Measurements from ENCODE around the gene GPR35.

Gene GPR35

DNA sequence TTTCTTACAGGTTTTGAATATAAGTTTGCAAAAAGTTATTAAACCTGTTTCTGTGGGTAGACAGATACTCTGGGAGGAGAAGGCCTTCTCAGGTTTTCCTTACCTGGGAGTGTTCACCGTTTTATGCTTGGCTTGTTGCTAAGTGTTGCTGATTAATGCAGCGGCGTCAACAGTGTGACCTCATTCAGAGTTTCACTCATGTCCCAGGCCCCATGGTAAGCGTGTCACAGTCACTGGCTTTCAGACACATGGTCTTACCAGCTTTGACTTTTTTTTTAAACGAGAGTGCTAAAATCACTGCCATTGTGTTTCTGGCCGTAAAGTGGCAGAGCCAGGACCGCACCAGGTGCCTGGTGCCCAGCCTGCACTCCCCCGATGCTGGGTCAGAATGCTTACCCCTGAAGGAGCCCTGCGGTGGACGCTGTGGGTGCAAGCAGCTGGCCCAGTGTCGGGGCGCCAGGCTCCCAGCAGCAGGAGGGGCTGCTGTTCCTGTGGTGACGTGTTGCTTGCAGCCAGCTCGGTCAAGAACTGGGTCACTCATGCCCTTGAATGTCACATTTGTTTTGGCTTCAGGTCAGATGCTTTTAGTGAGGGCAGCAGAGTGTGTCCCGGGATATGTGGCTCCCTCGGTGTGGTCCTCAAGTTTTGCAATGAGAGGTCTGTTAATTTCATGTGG is 35.3 kb upstream of the GPR35 start:
- no peak for DNase-seq

DNA sequence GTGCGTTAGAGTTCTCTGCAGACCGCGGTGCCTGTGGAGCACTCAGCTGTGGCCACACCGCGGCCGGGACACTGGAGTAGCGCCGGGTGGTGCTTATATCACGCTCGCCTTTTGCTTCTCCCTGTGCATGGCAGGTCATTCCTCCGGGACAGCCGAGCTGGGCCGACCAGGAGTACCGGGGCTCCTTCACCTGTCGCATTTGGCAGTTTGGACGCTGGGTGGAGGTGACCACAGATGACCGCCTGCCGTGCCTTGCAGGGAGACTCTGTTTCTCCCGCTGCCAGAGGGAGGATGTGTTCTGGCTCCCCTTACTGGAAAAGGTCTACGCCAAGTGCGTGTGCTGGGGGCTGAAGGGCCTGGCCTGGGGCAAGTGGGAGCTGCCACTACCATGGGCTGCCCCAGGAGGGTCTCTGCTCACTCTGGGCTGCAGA is 34.6 kb upstream of the GPR35 start:
- DNase-seq = no peak

DNA sequence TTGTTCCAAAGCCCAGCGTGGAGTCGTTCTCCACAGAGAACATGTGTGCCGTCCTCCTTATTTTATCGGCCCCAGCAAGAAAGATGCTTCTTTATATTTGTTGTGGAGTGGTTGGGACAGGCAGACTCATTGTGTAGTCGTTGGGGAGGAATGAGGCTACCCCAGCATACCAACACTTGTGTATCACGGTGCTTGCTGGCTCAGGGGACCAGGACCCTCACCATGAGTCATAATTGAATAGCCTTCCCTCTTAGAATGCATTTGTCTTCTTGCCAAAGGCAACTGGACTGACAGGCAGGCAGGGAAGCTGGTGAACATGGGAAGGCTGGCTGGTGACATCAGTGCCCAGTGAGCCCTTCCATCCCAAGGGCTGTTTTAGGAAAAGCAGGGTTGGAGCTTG is 34.1 kb upstream of the GPR35 start:
- no peak for DNase-seq

DNA sequence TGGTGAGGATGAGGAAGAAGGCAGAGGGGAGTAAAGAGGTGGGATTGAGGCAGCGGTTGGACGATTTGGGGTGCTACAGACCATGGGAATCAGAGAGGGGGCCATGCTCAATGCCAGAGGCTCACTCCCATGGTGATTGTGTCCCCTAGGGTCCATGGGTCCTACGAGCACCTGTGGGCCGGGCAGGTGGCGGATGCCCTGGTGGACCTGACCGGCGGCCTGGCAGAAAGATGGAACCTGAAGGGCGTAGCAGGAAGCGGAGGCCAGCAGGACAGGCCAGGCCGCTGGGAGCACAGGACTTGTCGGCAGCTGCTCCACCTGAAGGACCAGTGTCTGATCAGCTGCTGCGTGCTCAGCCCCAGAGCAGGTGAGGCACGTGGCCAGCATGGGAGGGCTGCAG is 33.5 kb upstream of the GPR35 start:
- no peak for DNase-seq

DNA sequence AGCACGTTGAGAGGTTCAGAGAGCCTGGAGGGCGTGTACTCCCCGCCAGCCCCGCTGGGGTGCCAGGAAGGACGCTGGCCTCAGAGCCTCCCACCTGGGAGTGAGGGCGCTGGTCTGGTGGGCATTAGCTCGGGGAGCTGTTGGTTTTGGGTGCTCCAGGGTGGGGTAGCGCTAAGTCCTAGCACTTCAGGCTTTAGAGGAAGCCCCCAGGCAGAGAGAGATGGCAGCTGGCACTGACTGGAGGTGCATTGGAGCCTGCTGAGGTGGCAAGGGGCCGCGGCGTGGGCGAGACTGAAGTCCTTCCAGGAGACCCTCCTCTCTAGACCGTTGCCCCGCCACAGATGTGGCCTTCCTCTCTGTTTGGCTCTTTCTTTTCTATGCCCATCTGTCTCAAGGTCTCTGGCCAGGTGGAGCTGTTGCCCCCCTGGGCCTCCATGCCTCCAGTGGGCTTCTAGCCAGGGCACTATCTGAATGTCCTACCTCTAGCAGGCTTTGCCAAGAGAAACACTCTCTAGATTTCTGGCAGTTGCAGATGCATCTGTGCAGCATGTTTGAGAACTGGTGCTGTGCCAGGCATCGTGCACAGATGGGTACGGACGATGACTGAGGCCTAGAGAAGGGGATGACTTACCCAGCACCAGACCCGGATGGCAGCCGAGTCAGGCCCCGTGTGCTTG is 32.1 kb upstream of the GPR35 start:
- no peak for DNase-seq

DNA sequence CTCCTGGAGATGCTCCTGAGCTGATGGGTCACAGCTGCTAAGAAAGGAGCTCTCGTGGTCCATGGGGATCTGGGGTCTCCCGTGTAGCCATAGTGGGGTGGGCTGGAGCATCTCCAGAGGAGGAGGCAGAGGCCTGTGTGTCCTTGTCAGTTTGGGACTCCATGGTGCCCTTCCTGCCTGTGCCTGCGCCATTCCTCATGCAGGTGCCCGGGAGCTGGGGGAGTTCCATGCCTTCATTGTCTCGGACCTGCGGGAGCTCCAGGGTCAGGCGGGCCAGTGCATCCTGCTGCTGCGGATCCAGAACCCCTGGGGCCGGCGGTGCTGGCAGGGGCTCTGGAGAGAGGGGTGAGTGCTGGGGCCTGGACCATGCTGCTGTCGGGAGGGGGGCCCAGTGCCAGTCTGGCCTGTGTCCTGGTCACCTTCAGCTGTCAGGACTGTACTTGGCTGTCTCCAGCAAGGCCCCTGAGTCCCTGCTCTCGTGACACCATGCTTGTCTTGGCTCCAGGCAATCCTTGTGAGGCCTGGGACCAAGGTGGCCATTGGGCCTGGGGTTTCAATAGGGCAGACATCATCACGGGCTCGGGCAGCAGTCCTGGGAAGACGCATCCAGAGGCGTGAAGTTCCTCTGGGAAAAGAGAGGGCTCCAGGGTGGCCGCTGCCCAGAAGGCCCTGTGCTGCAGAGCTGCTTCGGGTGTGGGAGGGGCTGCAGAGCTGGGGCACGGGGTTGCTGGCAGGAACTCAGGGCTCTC is 31.4 kb upstream of the GPR35 start:
- DNase-seq = no peak

DNA sequence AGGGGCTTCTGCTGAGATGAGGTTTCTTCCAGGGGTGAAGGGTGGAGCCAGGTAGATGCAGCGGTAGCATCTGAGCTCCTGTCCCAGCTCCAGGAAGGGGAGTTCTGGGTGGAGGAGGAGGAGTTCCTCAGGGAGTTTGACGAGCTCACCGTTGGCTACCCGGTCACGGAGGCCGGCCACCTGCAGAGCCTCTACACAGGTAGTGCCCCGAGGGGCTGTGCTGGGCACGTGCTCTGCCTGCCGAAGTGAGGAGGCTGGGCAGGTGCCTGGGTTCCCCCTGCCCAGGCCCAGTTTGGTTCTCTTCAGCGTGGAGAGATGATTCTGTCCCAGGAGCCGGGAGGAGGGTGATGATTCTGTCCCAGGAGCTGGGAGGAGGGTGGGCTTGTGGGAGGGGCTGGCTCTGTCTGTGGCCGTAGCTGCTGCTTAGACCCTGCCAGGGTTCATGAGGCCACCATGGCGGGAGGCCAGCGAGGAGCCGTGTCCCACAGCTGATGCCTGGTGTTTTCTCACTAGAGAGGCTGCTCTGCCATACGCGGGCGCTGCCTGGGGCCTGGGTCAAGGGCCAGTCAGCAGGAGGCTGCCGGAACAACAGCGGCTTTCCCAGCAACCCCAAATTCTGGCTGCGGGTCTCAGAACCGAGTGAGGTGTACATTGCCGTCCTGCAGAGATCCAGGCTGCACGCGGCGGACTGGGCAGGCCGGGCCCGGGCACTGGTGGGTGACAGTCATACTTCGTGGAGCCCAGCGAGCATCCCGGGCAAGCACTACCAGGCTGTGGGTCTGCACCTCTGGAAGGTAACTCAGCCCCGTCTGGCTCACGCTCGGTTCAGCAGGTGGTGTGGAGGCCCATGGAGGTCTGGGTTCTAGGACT is 30.5 kb upstream of the GPR35 start:
- no peak for DNase-seq

DNA sequence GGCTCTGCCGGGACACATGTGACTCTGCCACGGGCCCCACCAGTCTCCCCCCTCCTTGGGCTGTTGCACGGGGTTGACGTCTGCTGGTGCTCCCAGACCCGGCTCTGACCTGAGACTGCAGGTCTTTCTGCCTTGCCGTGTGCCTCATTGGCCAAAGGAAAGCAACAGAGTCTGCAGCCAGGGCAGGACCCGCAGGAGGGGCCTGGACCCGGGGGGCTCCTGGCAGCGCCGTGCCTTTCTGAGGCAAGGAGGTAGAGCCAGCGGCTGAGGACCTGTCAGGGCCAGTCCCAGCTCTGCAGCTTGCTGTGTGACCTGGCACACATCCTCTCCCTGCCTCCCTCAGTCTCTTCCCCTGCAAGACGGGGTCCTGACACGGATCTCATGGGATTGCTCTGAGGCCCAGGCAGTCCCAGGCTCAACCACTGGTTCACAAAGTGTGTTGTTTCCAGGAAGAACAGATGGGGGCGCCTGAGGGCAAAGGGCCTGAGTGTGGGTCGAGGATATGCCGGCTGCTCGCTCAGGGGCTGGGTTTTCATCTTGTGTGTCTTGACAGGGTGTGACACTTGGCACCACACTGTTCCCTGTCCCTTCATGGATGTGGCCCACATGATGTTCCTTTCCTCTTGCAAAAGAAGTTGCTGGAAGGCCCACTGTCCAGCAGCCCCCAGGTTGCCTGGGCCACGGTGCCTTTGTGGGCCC is 29.8 kb upstream of the GPR35 start:
- no peak for DNase-seq

DNA sequence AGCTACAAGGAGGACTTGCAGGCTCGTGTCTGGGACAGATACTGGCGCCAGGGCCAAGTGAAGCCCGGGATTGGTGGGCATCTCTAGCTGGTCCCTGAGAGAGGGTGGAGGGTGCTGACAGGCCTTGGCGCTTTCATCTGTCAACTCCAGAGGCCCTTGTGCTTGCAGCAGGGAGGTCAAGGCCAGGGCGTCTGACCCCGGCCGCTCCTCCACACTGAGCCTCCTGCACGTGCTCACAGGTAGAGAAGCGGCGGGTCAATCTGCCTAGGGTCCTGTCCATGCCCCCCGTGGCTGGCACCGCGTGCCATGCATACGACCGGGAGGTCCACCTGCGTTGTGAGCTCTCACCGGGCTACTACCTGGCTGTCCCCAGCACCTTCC is 29.2 kb upstream of the GPR35 start:
- no peak for DNase-seq

DNA sequence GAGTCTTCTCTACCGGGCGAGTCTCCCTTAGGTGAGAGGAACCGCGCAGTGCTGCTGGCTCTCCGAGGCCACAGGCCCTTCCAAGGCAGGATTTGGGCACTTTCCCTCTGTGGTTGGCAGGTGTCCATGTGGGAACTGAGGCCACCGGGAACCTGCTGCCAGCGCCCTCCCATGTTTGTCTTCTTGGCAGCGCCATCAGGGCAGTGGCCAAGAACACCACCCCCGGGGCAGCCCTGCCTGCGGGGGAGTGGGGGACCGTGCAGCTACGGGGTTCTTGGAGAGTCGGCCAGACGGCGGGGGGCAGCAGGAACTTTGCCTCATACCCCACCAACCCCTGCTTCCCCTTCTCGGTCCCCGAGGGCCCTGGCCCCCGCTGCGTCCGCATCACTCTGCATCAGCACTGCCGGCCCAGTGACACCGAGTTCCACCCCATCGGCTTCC is 28.8 kb upstream of the GPR35 start:
- DNase-seq = no peak

DNA sequence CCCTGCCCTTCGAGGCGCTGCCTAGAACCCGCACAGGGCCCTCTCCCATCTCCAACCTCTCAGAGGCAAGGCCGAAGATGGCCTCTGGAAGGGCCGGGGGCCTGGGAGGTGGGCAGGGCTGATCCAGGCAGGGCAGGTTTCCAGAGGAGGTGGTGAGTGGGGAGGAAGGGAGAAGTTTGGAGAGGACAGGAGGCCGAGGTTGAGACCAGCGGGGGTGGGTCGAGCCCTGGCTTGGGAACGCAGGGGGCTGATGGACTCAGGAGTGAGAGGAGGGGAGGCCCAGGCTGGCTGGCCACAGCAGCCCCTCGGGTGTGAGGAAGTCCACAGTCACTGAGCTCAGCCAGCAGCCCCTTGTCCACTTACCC is 28.2 kb upstream of the GPR35 start:
- DNase-seq = no peak

DNA sequence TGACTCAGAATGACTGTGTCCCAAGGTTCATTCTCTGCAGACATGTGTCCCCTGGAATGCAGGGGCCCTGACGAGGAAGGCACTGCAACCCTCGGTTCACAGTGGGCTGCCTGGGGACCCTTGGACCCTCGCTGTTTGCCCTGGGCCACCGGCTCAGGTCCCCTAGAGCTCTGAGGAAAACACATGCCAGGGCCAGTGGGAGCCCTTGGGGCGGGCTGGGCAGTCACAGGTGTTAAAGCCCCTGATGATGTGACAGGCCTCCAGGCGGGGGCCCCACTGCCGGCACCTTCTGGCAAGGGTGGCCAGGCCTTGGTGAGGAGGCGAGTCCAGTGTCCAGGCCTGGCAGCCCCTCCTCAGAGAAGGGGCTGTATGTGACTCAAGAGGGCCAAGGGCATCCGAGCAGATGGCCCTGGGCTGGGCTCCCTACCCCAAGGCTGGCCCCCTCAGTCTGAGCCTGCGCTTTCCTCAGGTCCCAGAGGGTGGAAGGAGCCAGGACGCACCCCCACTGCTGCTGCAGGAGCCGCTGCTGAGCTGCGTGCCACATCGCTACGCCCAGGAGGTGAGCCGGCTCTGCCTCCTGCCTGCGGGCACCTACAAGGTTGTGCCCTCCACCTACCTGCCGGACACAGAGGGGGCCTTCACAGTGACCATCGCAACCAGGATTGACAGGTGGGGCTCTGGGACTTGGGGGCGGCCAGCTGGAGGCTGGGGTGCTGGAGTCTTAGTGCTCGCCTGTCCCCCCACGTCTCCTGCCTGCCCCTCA is 27.7 kb upstream of the GPR35 start:
- DNase-seq = no peak

DNA sequence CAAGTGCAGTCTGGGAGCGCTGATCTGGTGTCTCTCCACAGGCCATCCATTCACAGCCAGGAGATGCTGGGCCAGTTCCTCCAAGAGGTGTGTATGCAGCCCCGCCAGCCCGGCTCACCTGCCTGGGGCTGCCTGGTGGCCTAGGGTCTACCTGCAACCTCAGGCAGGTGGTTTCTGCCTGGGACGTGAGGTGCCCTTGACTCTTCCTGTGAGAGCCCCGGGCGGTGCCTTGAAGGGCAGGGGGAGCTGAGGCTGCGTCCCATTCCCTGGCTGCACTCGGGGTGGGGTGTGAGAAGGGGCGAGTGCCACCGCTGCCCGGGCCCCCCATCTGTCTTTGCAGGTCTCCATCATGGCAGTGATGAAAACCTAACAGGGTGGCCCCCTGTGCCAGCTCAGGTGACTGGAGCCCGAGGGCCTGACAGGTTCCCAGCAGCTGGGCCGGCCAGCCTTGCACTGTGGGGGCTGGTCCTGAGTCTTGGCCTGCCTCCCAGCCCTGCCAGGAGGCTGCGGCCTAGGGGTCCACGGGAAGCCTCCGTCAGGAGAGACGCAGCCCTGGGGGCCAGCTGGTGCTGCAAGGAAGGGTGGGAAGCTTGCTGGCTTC is 26.9 kb upstream of the GPR35 start:
- DNase-seq = no peak

DNA sequence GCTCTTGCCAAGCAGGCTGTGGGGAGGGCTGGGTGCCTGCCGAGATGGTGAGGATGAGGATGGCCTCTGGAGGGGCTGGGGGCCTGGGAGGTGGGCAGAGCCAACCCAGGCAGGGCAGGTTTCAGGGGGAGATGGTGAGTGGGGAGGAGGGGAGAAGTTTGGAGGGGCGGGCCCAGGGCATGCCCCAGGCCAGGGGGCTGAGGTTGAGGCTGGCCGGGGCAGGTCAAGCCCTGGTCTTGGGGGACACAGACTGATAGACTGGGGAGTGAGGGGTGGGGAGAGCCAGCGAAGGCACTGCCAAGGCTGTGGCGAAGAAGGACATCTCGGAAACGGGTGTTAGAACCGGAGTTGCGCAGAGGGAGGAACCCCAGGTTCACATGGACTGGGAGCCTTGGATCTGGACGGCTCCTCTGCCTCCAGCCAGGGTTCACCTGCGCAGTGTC is 26.1 kb upstream of the GPR35 start:
- DNase-seq = no peak

DNA sequence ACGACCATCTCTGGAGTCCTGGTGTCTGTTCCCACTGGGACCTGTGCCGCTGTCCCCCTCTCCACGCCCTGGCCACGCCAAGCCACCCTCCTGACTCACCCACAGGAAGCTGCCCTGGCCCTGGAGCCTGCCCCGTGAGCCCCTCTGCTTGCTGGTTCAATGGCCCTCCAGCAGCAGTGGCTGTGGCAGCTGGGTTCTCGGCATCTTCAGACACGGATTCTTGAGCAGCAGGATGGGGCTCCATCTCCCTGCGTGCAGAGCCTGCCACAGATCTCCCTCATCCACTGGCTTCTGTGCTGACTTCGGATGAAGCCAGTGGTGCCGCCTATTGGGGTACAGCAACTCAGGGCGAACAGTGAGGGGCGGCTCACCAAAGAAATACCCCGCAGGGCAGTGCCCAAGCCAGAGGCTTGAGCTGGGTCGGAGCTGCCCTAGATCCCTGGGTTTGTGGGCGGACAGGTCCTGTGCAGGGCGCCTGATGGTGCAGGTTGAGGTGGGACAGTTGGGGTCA is 24.8 kb upstream of the GPR35 start:
- no peak for DNase-seq

DNA sequence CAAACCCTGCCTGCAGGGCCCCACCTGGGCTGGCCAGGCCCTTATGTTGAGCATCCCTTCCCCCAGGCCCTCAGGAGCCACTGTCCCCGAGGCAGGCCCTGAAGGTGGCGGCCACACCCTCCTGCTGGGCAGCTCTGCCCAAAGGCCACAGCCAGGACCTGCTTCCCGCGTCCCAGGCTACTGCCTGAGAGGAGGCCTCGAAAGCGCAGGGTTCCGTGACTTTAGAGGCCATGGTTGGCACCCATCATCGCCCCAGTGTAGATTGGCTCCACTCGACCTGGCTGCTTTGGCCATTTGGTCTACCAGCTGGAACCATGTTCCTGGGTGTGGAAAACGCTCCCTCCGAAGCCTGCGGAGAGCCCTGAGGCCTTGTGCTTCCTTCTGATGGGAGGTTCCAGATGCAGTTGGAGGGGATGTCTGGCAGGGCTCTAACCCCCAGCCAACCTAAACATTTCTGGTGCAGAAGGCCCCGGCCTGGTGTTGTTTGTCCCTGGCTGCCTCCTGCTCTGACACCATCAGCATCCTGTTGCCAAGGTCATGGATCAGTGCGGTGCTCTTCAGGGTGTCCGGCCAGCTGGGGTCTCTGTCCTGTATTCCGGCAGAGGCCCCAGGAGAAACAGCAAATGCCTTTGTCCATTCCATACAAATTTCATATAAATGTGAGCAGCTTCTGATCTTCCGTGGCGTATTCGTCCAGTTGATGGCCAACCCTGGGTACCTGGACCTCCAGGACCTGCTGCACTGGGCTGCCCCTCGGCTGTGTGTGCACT is 24.0 kb upstream of the GPR35 start:
- no peak for DNase-seq

DNA sequence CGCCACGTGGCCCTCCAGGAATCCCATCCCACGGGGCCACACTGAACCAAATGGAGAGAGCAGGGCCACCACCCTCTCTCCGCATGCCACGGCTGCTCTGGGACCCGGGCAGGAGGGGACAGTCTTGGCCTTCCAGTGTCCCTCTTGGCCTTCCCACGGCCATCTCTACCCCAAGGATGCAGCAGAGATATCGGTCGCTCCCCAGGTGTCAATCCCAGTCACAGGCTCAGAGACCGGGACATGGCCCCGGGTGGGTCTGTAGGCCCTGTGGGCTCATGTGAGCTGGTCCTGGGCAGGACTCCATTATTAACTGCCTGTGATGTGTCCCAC is 23.5 kb upstream of the GPR35 start:
- no peak for DNase-seq

DNA sequence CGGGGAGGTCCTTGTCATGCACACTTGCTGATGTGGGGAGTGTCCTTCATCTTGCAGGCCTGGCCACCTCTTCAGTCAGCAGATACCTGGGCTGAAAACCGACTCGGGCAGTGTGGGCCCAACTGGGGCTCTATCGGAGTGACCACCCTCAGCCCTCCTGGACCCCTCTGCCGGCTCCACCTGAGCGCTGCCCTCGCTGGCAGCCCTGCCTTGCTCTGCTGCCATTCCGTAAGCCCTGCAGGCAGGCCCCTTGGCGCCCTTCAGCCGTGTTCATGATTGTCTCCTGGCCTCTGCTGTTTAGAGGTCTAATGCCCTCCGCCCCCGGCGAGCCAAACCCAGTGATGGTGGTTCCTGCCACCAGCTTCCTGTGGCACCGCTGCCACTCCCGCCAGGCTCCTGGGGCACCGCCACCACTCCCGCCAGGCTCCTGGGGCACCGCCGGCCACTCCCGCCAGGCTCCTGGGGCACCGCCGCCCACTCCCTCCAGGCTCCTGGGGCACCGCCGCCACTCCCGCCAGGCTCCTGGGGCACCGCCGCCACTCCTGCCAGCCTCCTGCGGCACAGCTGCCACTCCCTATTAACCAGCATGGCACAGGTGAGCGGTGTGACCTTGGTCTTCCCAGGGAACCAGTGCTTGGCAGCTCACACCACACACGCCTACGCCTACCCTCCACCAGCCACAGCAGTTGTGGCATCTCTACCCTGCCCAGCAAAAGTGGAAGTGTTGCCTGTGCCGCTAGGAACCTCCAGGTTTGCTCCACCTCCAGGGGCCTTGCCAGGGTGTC is 22.8 kb upstream of the GPR35 start:
- DNase-seq = no peak

DNA sequence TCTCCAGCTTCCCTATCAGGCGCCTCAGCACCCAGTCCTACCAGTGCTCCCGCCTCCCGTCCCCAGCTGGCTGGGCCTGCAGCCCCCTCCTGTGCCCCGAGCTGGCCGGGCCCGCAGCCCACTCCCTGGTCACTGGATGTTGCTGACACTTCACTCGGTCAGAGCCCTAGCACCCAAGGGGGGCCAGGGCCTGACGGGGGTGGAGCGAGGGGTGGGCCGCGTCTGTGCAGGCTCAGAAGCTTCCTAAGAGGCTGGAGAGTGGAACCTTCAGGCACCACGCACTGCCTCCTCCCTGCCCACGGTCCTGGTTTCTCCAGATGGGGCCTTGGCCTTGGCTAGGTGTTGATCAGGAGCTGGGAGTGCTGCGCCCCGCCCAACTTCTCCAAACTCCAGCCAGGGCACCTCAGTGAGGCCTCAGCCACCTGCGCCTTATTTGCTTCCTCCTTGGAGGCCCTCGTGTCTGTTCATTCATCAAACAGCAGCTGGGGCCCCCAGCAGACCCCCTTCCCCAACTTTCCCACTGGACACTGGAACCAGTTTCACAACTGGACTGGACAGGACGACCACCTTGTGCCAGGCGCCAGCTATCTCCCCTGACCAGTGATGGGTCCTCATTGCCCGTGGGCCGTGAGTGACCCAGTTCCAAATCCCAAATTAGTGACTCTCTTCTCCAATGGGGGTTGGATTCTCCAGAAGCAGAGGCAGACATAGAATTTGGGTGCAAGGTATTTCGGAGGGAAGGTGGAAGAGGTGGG is 22.0 kb upstream of the GPR35 start:
- no peak for DNase-seq
